Brain microvascular endothelial cell (primary cell): ENCODE data around the gene TRAPPC12.
A peak's percentile ranks its signal among the peaks of the same experiment; 100 is the strongest.

Experiments
- DNase-seq: peaks from one replicate; pipeline ENCODE4 v3.0.0-alpha.2; 2020
- H3K27ac ChIP-seq: fragments of 250-450 bp; sonication (Bioruptor Pico); 2 replicates; pipeline ENCODE4 v1.5.1; 2020; ENCODE audit warnings: mild to moderate bottlenecking, moderate library complexity
- H3K27me3 ChIP-seq: fragments of 250-450 bp; sonication (Bioruptor Pico); replicated peaks from 2 replicates; pipeline ENCODE4 v1.5.1; 2020; ENCODE audit warnings: mild to moderate bottlenecking
- H3K36me3 ChIP-seq: fragments of 250-450 bp; sonication (Bioruptor Pico); replicated peaks from 2 replicates; pipeline ENCODE4 v1.5.1; 2020; ENCODE audit warnings: mild to moderate bottlenecking
- H3K4me3 ChIP-seq: 2 replicates; pipeline ENCODE4 v1.5.1; 2011; ENCODE audit warnings: low read depth, mild to moderate bottlenecking, control low read depth, low read length, moderate library complexity
- CTCF ChIP-seq: IDR thresholded peaks from 2 replicates; pipeline ENCODE4 v1.5.1; 2011; ENCODE audit warnings: low read depth, mild to moderate bottlenecking, moderate library complexity, low read length, control low read depth, inconsistent platforms; ENCODE audit errors: missing control alignments
- in situ Hi-C: cut with HindIII; loops from 2 replicates; pipeline ENCODE4 v1.10.0; 2017; ENCODE audit warnings: low sequenced_read_pairs, low pct_ligation_motif_present

Gene TRAPPC12

GRCh38 chr2:3421580-3421979 lies 42.1 kb downstream of the TRAPPC12 start:
- Histone ChIP-seq H3K27ac (no peak overlapping the region), H3K27me3 (no peaks in the 10 kb centered on the region), H3K4me3 (no peak overlapping the region), H3K36me3 (peaks cover 41% of the 10 kb centered on the region)
- no peak for TF ChIP-seq CTCF
- no peak for DNase-seq
- in situ Hi-C loops = no loop called here

GRCh38 chr2:3422161-3422779 lies 42.8 kb downstream of the TRAPPC12 start:
- no peak for TF ChIP-seq CTCF
- DNase-seq = no peak
- no peaks in the 10 kb centered on the region for H3K27me3 ChIP-seq
- H3K27ac ChIP-seq = no peak overlapping the region
- no peak overlapping the region for H3K4me3 ChIP-seq
- peaks cover 48% of the 10 kb centered on the region for H3K36me3 ChIP-seq
- in situ Hi-C loops = no loop called here

- peak; percentile 99 for TF ChIP-seq CTCF
- Histone ChIP-seq H3K4me3 (no peak overlapping the region), H3K27me3 (no peaks in the 10 kb centered on the region), H3K27ac (no peak overlapping the region), H3K36me3 (peaks cover 44% of the 10 kb centered on the region)
- in situ Hi-C loops = no loop called here
- DNase-seq = peak; percentile 49
These were observed 44.1 kb downstream of the TRAPPC12 start for GRCh38 chr2:3423492-3424170.

- Histone ChIP-seq H3K4me3 (no peak overlapping the region), H3K36me3 (peaks cover 43% of the 10 kb centered on the region), H3K27ac (no peak overlapping the region), H3K27me3 (no peaks in the 10 kb centered on the region)
- no peak for TF ChIP-seq CTCF
- in situ Hi-C loops = no loop called here
- DNase-seq = no peak
These were observed 44.8 kb downstream of the TRAPPC12 start for GRCh38 chr2:3424171-3424795.

- DNase-seq = no peak
- Histone ChIP-seq H3K4me3 (no peak overlapping the region), H3K27ac (no peak overlapping the region), H3K36me3 (peaks cover 45% of the 10 kb centered on the region), H3K27me3 (no peaks in the 10 kb centered on the region)
- in situ Hi-C loops = no loop called here
- no peak for TF ChIP-seq CTCF
These were observed 47.1 kb downstream of the TRAPPC12 start for GRCh38 chr2:3426615-3427014.
